SU-DHL-6 (cell line): ENCODE measurements around the gene MTNR1B.
A peak's percentile ranks its signal among the peaks of the same experiment; 100 is the strongest.

Experiments
- H2AFZ ChIP-seq: fragments of 200-600 bp; sonication (generic); 2 replicates; pipeline ENCODE4 v1.6.1; 2014; ENCODE audit warnings: low read depth, mild to moderate bottlenecking, moderate library complexity, mixed read lengths, antibody characterized with exemption, low read length; ENCODE audit not compliant: severe bottlenecking
- H3F3A ChIP-seq: fragments of 200-600 bp; shearing (Covaris generic); 2 replicates; pipeline ENCODE4 v1.6.0; 2016; ENCODE audit warnings: antibody characterized with exemption, mild to moderate bottlenecking; ENCODE audit not compliant: insufficient read depth
- H3K27ac ChIP-seq: fragments of 200-600 bp; sonication (generic); 2 replicates; pipeline ENCODE4 v1.5.1; 2016; ENCODE audit warnings: low read depth, mild to moderate bottlenecking, low read length, moderate library complexity, mixed read lengths
- H3K27me3 ChIP-seq: fragments of 200-600 bp; sonication (generic), shearing (Covaris generic); 2 replicates; pipeline ENCODE4 v1.6.0; 2014; ENCODE audit warnings: mild to moderate bottlenecking, low read length
- H3K36me3 ChIP-seq: fragments of 200-600 bp; sonication (generic); 2 replicates; pipeline ENCODE4 v1.6.1; 2014; ENCODE audit warnings: mild to moderate bottlenecking, low read length, mixed read lengths
- H3K4me2 ChIP-seq: fragments of 300-600, 200-600 bp; shearing (Covaris generic), sonication (generic); 2 replicates; pipeline ENCODE4 v1.6.0; 2014; ENCODE audit warnings: low read length, low read depth, mild to moderate bottlenecking; ENCODE audit not compliant: poor library complexity, severe bottlenecking
- H3K4me3 ChIP-seq: fragments of 200-600 bp; sonication (generic); 2 replicates; pipeline ENCODE4 v1.5.1; 2014; ENCODE audit warnings: antibody characterized with exemption, low read length, mild to moderate bottlenecking, mixed read lengths; ENCODE audit not compliant: insufficient read depth, poor library complexity, severe bottlenecking
- H3K79me2 ChIP-seq: fragments of 200-600 bp; sonication (generic); 2 replicates; pipeline ENCODE4 v1.6.1; 2014; ENCODE audit warnings: mild to moderate bottlenecking, low read length, moderate library complexity; ENCODE audit not compliant: insufficient read depth
- H3K9ac ChIP-seq: fragments of 200-600 bp; sonication (generic); 2 replicates; pipeline ENCODE4 v1.7.0; 2014; ENCODE audit warnings: mild to moderate bottlenecking, low read length
- H3K9me2 ChIP-seq: fragments of 200-600 bp; sonication (generic); replicated peaks from 2 replicates; pipeline ENCODE4 v1.6.1; 2014; ENCODE audit warnings: low read length; ENCODE audit not compliant: insufficient read depth
- H3K9me3 ChIP-seq: fragments of 200-600 bp; sonication (generic); 2 replicates; pipeline ENCODE4 v1.6.1; 2014; ENCODE audit warnings: low read length, mixed read lengths; ENCODE audit not compliant: insufficient read depth
- H4K20me1 ChIP-seq: fragments of 200-600 bp; sonication (generic); 2 replicates; pipeline ENCODE4 v1.6.1; 2014; ENCODE audit warnings: low read depth, mild to moderate bottlenecking, antibody characterized with exemption, low read length, moderate library complexity, mixed read lengths
- EZH2phosphoT487 ChIP-seq: fragments of 200-600 bp; sonication (generic), shearing (Covaris generic); conservative IDR thresholded peaks from 2 replicates; pipeline ENCODE4 v1.6.1; 2018; ENCODE audit warnings: mild to moderate bottlenecking, antibody characterized with exemption, low read length, moderate library complexity, mixed read lengths
- TF ChIP-seq, protein P1 (sequence below): fragments of 200-600 bp; sonication (generic); IDR thresholded peaks from one replicate; pipeline ENCODE4 v1.5.1; 2017; ENCODE audit warnings: antibody characterized with exemption, mild to moderate bottlenecking, low read length, moderate library complexity; ENCODE audit not compliant: insufficient read depth, poor library complexity, severe bottlenecking

MTNR1B gene

GRCh38 chr11:92939305-92939704 lies 30.1 kb upstream of the MTNR1B start:
- Histone ChIP-seq H4K20me1 (no peaks in the 10 kb centered on the region), H3K79me2 (no peaks in the 10 kb centered on the region), H3K9me2 (no peaks in the 10 kb centered on the region), H3K27ac (no peak overlapping the region), H3K36me3 (no peaks in the 10 kb centered on the region), H3K4me3 (no peak overlapping the region), H3K27me3 (no peaks in the 10 kb centered on the region), H3K9me3 (no peaks in the 10 kb centered on the region), H3F3A (no peaks in the 10 kb centered on the region), H3K9ac (no peak overlapping the region), H3K4me2 (no peak overlapping the region), H2AFZ (no peak overlapping the region)
- TF ChIP-seq, protein P1, sequence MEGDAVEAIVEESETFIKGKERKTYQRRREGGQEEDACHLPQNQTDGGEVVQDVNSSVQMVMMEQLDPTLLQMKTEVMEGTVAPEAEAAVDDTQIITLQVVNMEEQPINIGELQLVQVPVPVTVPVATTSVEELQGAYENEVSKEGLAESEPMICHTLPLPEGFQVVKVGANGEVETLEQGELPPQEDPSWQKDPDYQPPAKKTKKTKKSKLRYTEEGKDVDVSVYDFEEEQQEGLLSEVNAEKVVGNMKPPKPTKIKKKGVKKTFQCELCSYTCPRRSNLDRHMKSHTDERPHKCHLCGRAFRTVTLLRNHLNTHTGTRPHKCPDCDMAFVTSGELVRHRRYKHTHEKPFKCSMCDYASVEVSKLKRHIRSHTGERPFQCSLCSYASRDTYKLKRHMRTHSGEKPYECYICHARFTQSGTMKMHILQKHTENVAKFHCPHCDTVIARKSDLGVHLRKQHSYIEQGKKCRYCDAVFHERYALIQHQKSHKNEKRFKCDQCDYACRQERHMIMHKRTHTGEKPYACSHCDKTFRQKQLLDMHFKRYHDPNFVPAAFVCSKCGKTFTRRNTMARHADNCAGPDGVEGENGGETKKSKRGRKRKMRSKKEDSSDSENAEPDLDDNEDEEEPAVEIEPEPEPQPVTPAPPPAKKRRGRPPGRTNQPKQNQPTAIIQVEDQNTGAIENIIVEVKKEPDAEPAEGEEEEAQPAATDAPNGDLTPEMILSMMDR = no peak
- TF ChIP-seq EZH2phosphoT487 = no peak

GRCh38 chr11:92941676-92942571 lies 27.5 kb upstream of the MTNR1B start:
- no peak overlapping the region for H2AFZ ChIP-seq

DNA sequence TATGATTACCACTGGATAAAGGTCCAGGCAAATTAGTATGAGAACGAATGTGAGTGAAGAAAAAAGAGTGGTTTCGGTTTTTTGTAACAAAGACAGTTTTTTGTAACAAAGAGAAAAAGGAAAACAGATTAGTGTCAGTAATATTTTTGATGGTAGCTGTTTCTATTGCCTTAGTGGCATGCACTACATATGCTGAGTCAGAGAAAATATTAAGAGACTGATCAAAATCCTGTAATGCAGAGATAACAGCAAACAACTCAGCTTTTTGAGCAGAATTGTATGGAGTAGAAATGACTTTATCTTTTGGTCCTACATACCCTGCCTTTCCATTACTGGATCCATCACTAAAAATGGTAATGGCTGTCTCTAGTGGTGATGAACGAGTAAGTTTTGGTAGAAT lies 22.7 kb upstream of the MTNR1B start:
- TF ChIP-seq EZH2phosphoT487 = no peak
- TF ChIP-seq, protein P1 = no peak
- H3K27ac ChIP-seq = no peak overlapping the region

More at GRCh38 chr11:92941676-92942571, 27.5 kb upstream of the MTNR1B start:
- no peaks in the 10 kb centered on the region for H3F3A ChIP-seq
- H3K9me2 ChIP-seq = no peaks in the 10 kb centered on the region
- no peak for TF ChIP-seq EZH2phosphoT487
- TF ChIP-seq, protein P1 = peak; percentile 77
- H3K9me3 ChIP-seq = no peaks in the 10 kb centered on the region
- no peak overlapping the region for H3K4me3 ChIP-seq
- no peaks in the 10 kb centered on the region for H3K36me3 ChIP-seq
- no peak overlapping the region for H3K9ac ChIP-seq
- no peak overlapping the region for H3K4me2 ChIP-seq
- H3K79me2 ChIP-seq = no peaks in the 10 kb centered on the region
- no peak overlapping the region for H3K27ac ChIP-seq
- H3K27me3 ChIP-seq = no peaks in the 10 kb centered on the region
- no peaks in the 10 kb centered on the region for H4K20me1 ChIP-seq

More for the DNA sequence above, 22.7 kb upstream of the MTNR1B start:
- H3K9me3 ChIP-seq = no peaks in the 10 kb centered on the region
- H3K9ac ChIP-seq = no peak overlapping the region
- no peaks in the 10 kb centered on the region for H4K20me1 ChIP-seq
- H3F3A ChIP-seq = no peaks in the 10 kb centered on the region
- no peak overlapping the region for H3K4me2 ChIP-seq
- no peaks in the 10 kb centered on the region for H3K79me2 ChIP-seq
- H3K27me3 ChIP-seq = no peaks in the 10 kb centered on the region
- H3K9me2 ChIP-seq = no peaks in the 10 kb centered on the region
- no peak overlapping the region for H3K4me3 ChIP-seq
- H2AFZ ChIP-seq = no peak overlapping the region
- no peaks in the 10 kb centered on the region for H3K36me3 ChIP-seq
